ENCODE data around the gene COL19A1. TPM values are rescaled to one million over a fixed set of nuclear protein-coding genes. Genes with fewer than 3 reads are reported as not detected.
"Not testable (repeated sequence)": the region's sequence is repeated elsewhere in the genome, so short reads cannot be mapped to it uniquely, and the experiment has no call there.

Gene COL19A1
- total RNA-seq = 1 to 10 TPM; 1.8 to 2.1 TPM
- polyA plus RNA-seq = under 1 TPM in 2 of 3 donors, not detected in 1; 0.02 to 0.05 TPM
- total RNA-seq = 0 to 0.43 (median 0.17) reads per million in 6 experiments

- POLR2A ChIA-PET = interaction anchor here (1.0 to 2.1 kb wide), 4 partner anchors 15 to 70 kb away, joined by 3 to 15 read pairs (median 6); partner anchors contain the start of gene LMBRD1
- Mint-ChIP-seq H3K4me3 (peak within 1 kb of the TSS; percentile 82 to 98 (median 90)), H3K27me3 (peaks cover 9 to 28% (median 13%) of the 10 kb centered on the region in 5 donors), H3K27ac (peak within 1 kb of the TSS; percentile 0 to 88 (median 66)), H3K9me3 (no peaks in the 10 kb centered on the region), H3K4me1 (peaks cover 5 to 39% (median 19%) of the 10 kb centered on the region in 4 donors), H3K36me3 (peaks cover 0 to 1% (median 0%) of the 10 kb centered on the region in 3 donors)
- DNase-seq (peak in 8 of 10 donors; percentile 8 to 60 (median 33)), ATAC-seq (peak; percentile 52 to 53)
Observed at GRCh38 chr6:69866351-69866769, at the start of gene COL19A1. COL19A1 (plus strand) TSS chr6:69866556; CDS start chr6:69879568, 13,012 bp downstream.

- Mint-ChIP-seq H3K4me1 (peaks cover 30 to 55% (median 45%) of the 10 kb centered on the region in 4 donors), H3K27me3 (no peaks in the 10 kb centered on the region), H3K27ac (peak overlapping the region; percentile 91 to 99 (median 96)), H3K36me3 (peaks cover 0 to 5% (median 2%) of the 10 kb centered on the region in 3 donors), H3K9me3 (no peaks in the 10 kb centered on the region), H3K4me3 (peak overlapping the region; percentile 59 to 87 (median 80))
- DNase-seq = peak in 4 of 10 donors; percentile 13 to 44 (median 32)
- POLR2A ChIA-PET = interaction anchor here (5.1 kb wide), 1 partner anchor 20 kb away, joined by 54 read pairs; the partner anchor contains the start of gene LMBRD1
- ATAC-seq = peak; percentile 68 to 76
Observed at GRCh38 chr6:69816569-69816968, 49.8 kb upstream of the COL19A1 start.

GRCh38 chr6:69817358-69817757, 49.0 kb upstream of the COL19A1 start:
- H3K27ac Mint-ChIP-seq = peak overlapping the region in 2 of 10 donors; percentile 24 to 66

GRCh38 chr6:69818223-69818930, 48.0 kb upstream of the COL19A1 start:
- Mint-ChIP-seq H3K9me3 (no peaks in the 10 kb centered on the region), H3K4me1 (peaks cover 22 to 37% (median 31%) of the 10 kb centered on the region in 4 donors), H3K27ac (no peak overlapping the region), H3K36me3 (peaks cover 0 to 5% (median 1%) of the 10 kb centered on the region in 3 donors), H3K4me3 (no peak overlapping the region), H3K27me3 (no peaks in the 10 kb centered on the region)
- no peak for ATAC-seq
- POLR2A ChIA-PET = interaction anchor here (0.7 kb wide), 1 partner anchor 119 kb away, joined by 5 read pairs; no protein-coding TSS in a partner anchor
- DNase-seq = no peak

More at GRCh38 chr6:69817358-69817757, 49.0 kb upstream of the COL19A1 start:
- peaks cover 0 to 5% (median 1%) of the 10 kb centered on the region in 3 donors for H3K36me3 Mint-ChIP-seq
- DNase-seq = no peak
- peaks cover 30 to 47% (median 40%) of the 10 kb centered on the region in 4 donors for H3K4me1 Mint-ChIP-seq
- H3K27me3 Mint-ChIP-seq = no peaks in the 10 kb centered on the region
- H3K4me3 Mint-ChIP-seq = no peak overlapping the region
- ATAC-seq = no peak
- H3K9me3 Mint-ChIP-seq = no peaks in the 10 kb centered on the region
- POLR2A ChIA-PET = no interaction called here

- Mint-ChIP-seq H3K4me1 (peaks cover 17 to 30% (median 24%) of the 10 kb centered on the region in 4 donors), H3K36me3 (peaks cover 0 to 5% (median 1%) of the 10 kb centered on the region in 3 donors), H3K27ac (no peak overlapping the region), H3K27me3 (no peaks in the 10 kb centered on the region), H3K9me3 (no peaks in the 10 kb centered on the region), H3K4me3 (no peak overlapping the region)
- POLR2A ChIA-PET = interaction anchor here (0.6 to 0.7 kb wide), 2 partner anchors 118 to 171 kb away, joined by 3 to 5 read pairs; no protein-coding TSS in a partner anchor
- DNase-seq (no peak), ATAC-seq (no peak)
Observed at GRCh38 chr6:69819138-69819537, 47.2 kb upstream of the COL19A1 start.

- Mint-ChIP-seq H3K27me3 (no peaks in the 10 kb centered on the region), H3K9me3 (no peaks in the 10 kb centered on the region), H3K36me3 (peaks cover 0 to 5% (median 1%) of the 10 kb centered on the region in 3 donors), H3K27ac (no peak overlapping the region), H3K4me1 (peaks cover 15 to 23% (median 19%) of the 10 kb centered on the region in 4 donors), H3K4me3 (no peak overlapping the region)
- POLR2A ChIA-PET = no interaction called here
- DNase-seq = no peak
- ATAC-seq = no peak
Observed at GRCh38 chr6:69820018-69820417, 46.3 kb upstream of the COL19A1 start.

- ATAC-seq (no peak), DNase-seq (no peak)
- Mint-ChIP-seq H3K9me3 (no peaks in the 10 kb centered on the region), H3K36me3 (peaks cover 0 to 5% (median 1%) of the 10 kb centered on the region in 3 donors), H3K4me1 (peaks cover 11 to 18% (median 15%) of the 10 kb centered on the region in 4 donors), H3K27me3 (no peaks in the 10 kb centered on the region), H3K4me3 (no peak overlapping the region), H3K27ac (no peak overlapping the region)
- POLR2A ChIA-PET = no interaction called here
Observed at GRCh38 chr6:69820438-69820837, 45.9 kb upstream of the COL19A1 start.

- H3K27ac Mint-ChIP-seq, DNase-seq, H3K27me3 Mint-ChIP-seq, H3K36me3 Mint-ChIP-seq, POLR2A ChIA-PET, H3K9me3 Mint-ChIP-seq, ATAC-seq, H3K4me1 Mint-ChIP-seq, H3K4me3 Mint-ChIP-seq: not testable (repeated sequence)
Observed at GRCh38 chr6:69824355-69824754, 42.0 kb upstream of the COL19A1 start.

- peaks cover 0 to 1% (median 0%) of the 10 kb centered on the region in 5 donors for H3K27me3 Mint-ChIP-seq
- H3K36me3 Mint-ChIP-seq = no peaks in the 10 kb centered on the region
- no peaks in the 10 kb centered on the region for H3K9me3 Mint-ChIP-seq
- no peak for ATAC-seq
- no peaks in the 10 kb centered on the region for H3K4me1 Mint-ChIP-seq
- POLR2A ChIA-PET = no interaction called here
- no peak overlapping the region for H3K4me3 Mint-ChIP-seq
- DNase-seq = no peak
- no peak overlapping the region for H3K27ac Mint-ChIP-seq
Observed at GRCh38 chr6:69825904-69826303, 40.5 kb upstream of the COL19A1 start.

- POLR2A ChIA-PET = no interaction called here
Observed at GRCh38 chr6:69827276-69827893, 39.0 kb upstream of the COL19A1 start.

GRCh38 chr6:69832558-69832957, 33.8 kb upstream of the COL19A1 start:
- no peaks in the 10 kb centered on the region for H3K36me3 Mint-ChIP-seq
- ATAC-seq (no peak), DNase-seq (no peak)
- peaks cover 2 to 12% (median 6%) of the 10 kb centered on the region in 4 donors for H3K4me1 Mint-ChIP-seq
- no peak overlapping the region for H3K4me3 Mint-ChIP-seq
- H3K9me3 Mint-ChIP-seq = no peaks in the 10 kb centered on the region
- no peak overlapping the region for H3K27ac Mint-ChIP-seq
- H3K27me3 Mint-ChIP-seq = peaks cover 0 to 7% (median 2%) of the 10 kb centered on the region in 5 donors
- POLR2A ChIA-PET = no interaction called here

More at GRCh38 chr6:69827276-69827893, 39.0 kb upstream of the COL19A1 start:
- H3K27ac Mint-ChIP-seq = no peak overlapping the region
- no peak overlapping the region for H3K4me3 Mint-ChIP-seq
- DNase-seq = no peak
- H3K27me3 Mint-ChIP-seq = peaks cover 0 to 2% (median 0%) of the 10 kb centered on the region in 5 donors
- ATAC-seq = no peak
- no peaks in the 10 kb centered on the region for H3K36me3 Mint-ChIP-seq
- H3K4me1 Mint-ChIP-seq = no peaks in the 10 kb centered on the region
- H3K9me3 Mint-ChIP-seq = no peaks in the 10 kb centered on the region

GRCh38 chr6:69835414-69836179, 30.8 kb upstream of the COL19A1 start:
- H3K27me3 Mint-ChIP-seq = peaks cover 0 to 7% (median 6%) of the 10 kb centered on the region in 5 donors
- no peak overlapping the region for H3K4me3 Mint-ChIP-seq
- POLR2A ChIA-PET = no interaction called here
- H3K9me3 Mint-ChIP-seq = no peaks in the 10 kb centered on the region
- no peaks in the 10 kb centered on the region for H3K36me3 Mint-ChIP-seq
- ATAC-seq (peak; percentile 72 to 75), DNase-seq (peak in 4 of 10 donors; percentile 5 to 31 (median 29))
- no peak overlapping the region for H3K27ac Mint-ChIP-seq
- H3K4me1 Mint-ChIP-seq = peaks cover 2 to 13% (median 6%) of the 10 kb centered on the region in 4 donors
